ENCODE data around the gene OR1E1. TPM values are rescaled to one million over a fixed set of nuclear protein-coding genes. Genes with fewer than 3 reads are reported as not detected.

The OR1E1 gene
- total RNA-seq, result not detected in 2 replicates

DNA sequence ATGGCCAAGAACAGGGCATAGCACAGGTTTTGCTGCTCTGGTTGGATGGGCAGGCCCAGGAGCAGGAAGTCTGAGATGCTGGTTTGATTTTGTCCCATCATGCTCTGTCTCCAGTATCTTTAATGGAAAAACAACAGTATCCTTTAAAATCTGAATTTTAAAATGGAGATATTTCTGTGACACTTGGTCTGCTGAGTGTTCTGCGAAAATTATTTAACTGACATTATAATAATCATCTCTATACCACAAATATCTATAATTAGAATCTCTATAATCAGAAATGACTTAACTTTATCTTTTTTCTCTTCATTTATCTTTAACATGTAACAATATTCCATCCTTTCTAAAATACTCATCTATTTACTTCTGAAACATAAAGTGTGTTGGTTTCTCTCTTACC, at the start of gene OR1E1:
TSS of gene OR1E1 (minus strand) at position 101 of the 400 bp plus-strand sequence. CDS start at position 101, 0 bp downstream.

GRCh38 chr17:3433741-3434140, 35.5 kb upstream of the OR1E1 start, which contains the start of gene OR1E2:
Gene OR1E2 (minus strand): TSS chr17:3433841. CDS start chr17:3433841, 0 bp downstream.

DNA sequence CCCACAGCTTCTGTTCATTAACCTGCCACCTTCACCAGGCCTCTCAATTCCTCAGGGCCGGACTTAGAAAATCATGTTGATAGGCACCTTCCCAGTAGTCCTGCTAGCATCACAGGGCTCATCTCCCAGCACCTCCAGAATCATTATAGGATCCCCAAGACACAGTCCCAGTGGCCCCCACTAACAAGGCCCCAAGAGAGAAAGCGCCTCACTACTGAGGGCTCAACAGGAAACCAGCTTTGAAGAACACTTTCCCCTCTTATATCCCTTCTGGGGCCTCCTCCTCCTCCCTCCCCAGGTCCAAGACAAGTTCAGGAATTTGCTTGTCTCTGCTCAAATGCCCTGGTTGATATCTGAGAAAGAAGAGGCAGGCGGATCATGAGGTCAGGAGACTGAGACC, 12.9 kb upstream of the OR1E1 start, which contains the start of gene OR3A3:
TSS of gene OR3A3 (plus strand) at position 301 of the 400 bp plus-strand sequence.

GRCh38 chr17:3385869-3386816, 12.1 kb downstream of the OR1E1 start, which contains the start of gene OR3A2:
Gene OR3A2 (minus strand): TSS chr17:3386308.

Other genes with a start within 250 kb of the OR1E1 start
- not detected in 2 replicates for gene OR1A2, start 200.9 kb downstream of the OR1E1 start, total RNA-seq
- gene OR1A1, start 190.7 kb downstream of the OR1E1 start, total RNA-seq, result not detected in 2 replicates
- not detected in 2 replicates for gene OR3A1, start 100.0 kb downstream of the OR1E1 start, total RNA-seq
- not detected in 2 replicates for gene OR3A2, start 12.1 kb downstream of the OR1E1 start, total RNA-seq
- not detected in 2 replicates for gene OR3A3, start 13.0 kb upstream of the OR1E1 start, total RNA-seq
- not detected in 2 replicates for gene OR1E2, start 35.4 kb upstream of the OR1E1 start, total RNA-seq
- not detected in 2 replicates for gene SPATA22, start 73.4 kb upstream of the OR1E1 start, total RNA-seq
- gene ASPA, start 77.6 kb upstream of the OR1E1 start, total RNA-seq, result 0.05 and 0.30 TPM in 2 replicates
- gene TRPV3, start 159.4 kb upstream of the OR1E1 start, total RNA-seq, result 0.65 and 1.2 TPM in 2 replicates
- 1.5 and 3.6 TPM in 2 replicates for gene TRPV1, start 211.0 kb upstream of the OR1E1 start, total RNA-seq
- 11.3 and 11.4 TPM in 2 replicates for gene SHPK, start 237.8 kb upstream of the OR1E1 start, total RNA-seq
- 14.5 and 19.0 TPM in 2 replicates for gene CTNS, start 238.3 kb upstream of the OR1E1 start, total RNA-seq

Data from smooth muscle cell of the umbilical artery (primary cell).